IMR-90 (cell line): ENCODE measurements around the gene CD38. TPM values are rescaled to one million over a fixed set of nuclear protein-coding genes. Genes with fewer than 3 reads are reported as not detected.

ENCODE experiments used
- ATAC-seq: fragments of 200-7000 bp; cut with Tn5 transposase; 2 replicates; pipeline ENCODE4 v1.9.1; 2020; ENCODE audit warnings: low read depth, mild to moderate bottlenecking, moderate library complexity
- BruUV-seq: library from RNA; stranded (reverse); fragments of 400-500 nt; replicated peaks from 2 replicates; lab custom pipeline; 2021; lab: Mats Ljungman, UMichigan
- CTCF ChIA-PET: fragments of 300-600 bp; formaldehyde crosslinking; extraction: SDS; loops from one replicate; lab custom pipeline; 2021; ENCODE audit warnings: antibody characterized with exemption; lab: Yijun Ruan, JAX
- POLR2A ChIA-PET: fragments of 300-600 bp; sonication (Branson Sonifier 250); formaldehyde crosslinking; loops from one replicate; lab custom pipeline; 2022; ENCODE audit warnings: antibody characterized with exemption; ENCODE audit not compliant: unreplicated experiment; lab: Charles Lee
- DNase-seq: peaks from one replicate; pipeline ENCODE4 v3.0.0; 2013
- H2AFZ ChIP-seq: replicated peaks from 2 replicates; pipeline ENCODE3; 2013; ENCODE audit warnings: low read length, mild to moderate bottlenecking; ENCODE audit not compliant: poor library complexity
- H2AK5ac ChIP-seq: 2 replicates; pipeline ENCODE4 v1.6.1; 2013; ENCODE audit warnings: low read depth, low read length, inconsistent platforms
- H2AK9ac ChIP-seq: replicated peaks from 2 replicates; pipeline ENCODE3; 2013; ENCODE audit warnings: mild to moderate bottlenecking, low read depth, low read length, moderate library complexity; ENCODE audit not compliant: poor library complexity
- H2BK120ac ChIP-seq: 2 replicates; pipeline ENCODE4 v1.6.1; 2013; ENCODE audit warnings: low read depth, low read length, inconsistent platforms
- H2BK15ac ChIP-seq: 3 replicates; pipeline ENCODE4 v1.6.1; 2013; ENCODE audit warnings: low read depth, low read length, inconsistent platforms
- H2BK20ac ChIP-seq: 2 replicates; pipeline ENCODE4 v1.6.1; 2013; ENCODE audit warnings: low read depth, mild to moderate bottlenecking, inconsistent platforms, low read length, moderate library complexity
- H2BK5ac ChIP-seq: 2 replicates; pipeline ENCODE4 v1.6.1; 2013; ENCODE audit warnings: mild to moderate bottlenecking, low read depth, low read length, inconsistent platforms; ENCODE audit not compliant: poor library complexity, severe bottlenecking
- H3K14ac ChIP-seq: replicated peaks from 2 replicates; pipeline ENCODE4 v1.6.1; 2013; ENCODE audit warnings: low read depth, low read length, inconsistent platforms
- H3K18ac ChIP-seq: 2 replicates; pipeline ENCODE4 v1.6.1; 2013; ENCODE audit warnings: low read depth, low read length, control low read depth
- H3K23ac ChIP-seq: 2 replicates; pipeline ENCODE4 v1.6.1; 2013; ENCODE audit warnings: low read depth, low read length, inconsistent platforms
- H3K27ac ChIP-seq: 2 replicates; pipeline ENCODE4 v1.5.1; 2013; ENCODE audit warnings: mild to moderate bottlenecking, control low read depth, low read length; ENCODE audit not compliant: insufficient read depth
- H3K27me3 ChIP-seq: 2 replicates; pipeline ENCODE4 v1.6.1; 2013; ENCODE audit warnings: low read length; ENCODE audit not compliant: control insufficient read depth, insufficient read depth
- H3K36me3 ChIP-seq: 2 replicates; pipeline ENCODE4 v1.6.1; 2013; ENCODE audit warnings: low read length, mixed read lengths; ENCODE audit not compliant: control insufficient read depth, insufficient read depth
- H3K4ac ChIP-seq: 2 replicates; pipeline ENCODE4 v1.6.1; 2013; ENCODE audit warnings: low read depth, low read length, inconsistent platforms
- H3K4me1 ChIP-seq: 2 replicates; pipeline ENCODE4 v1.6.1; 2013; ENCODE audit warnings: low read length, mixed read lengths; ENCODE audit not compliant: control insufficient read depth, insufficient read depth
- H3K4me2 ChIP-seq: 2 replicates; pipeline ENCODE4 v1.6.1; 2013; ENCODE audit warnings: low read depth, mild to moderate bottlenecking, control low read depth, low read length, moderate library complexity
- H3K4me3 ChIP-seq: 2 replicates; pipeline ENCODE4 v1.5.1; 2013; ENCODE audit warnings: low read depth, mild to moderate bottlenecking, control low read depth, low read length, moderate library complexity; ENCODE audit not compliant: insufficient read depth
- H3K56ac ChIP-seq: 2 replicates; pipeline ENCODE4 v1.6.1; 2013; ENCODE audit warnings: low read length, inconsistent platforms; ENCODE audit not compliant: insufficient read depth; ENCODE audit errors: extremely low read depth
- H3K79me1 ChIP-seq, 2 experiments: 2 replicates each; pipeline ENCODE4 v1.6.1; 2013; ENCODE audit warnings: low read length in 2 of 2, inconsistent platforms in 1 of 2, low read depth in 1 of 2
- H3K9ac ChIP-seq: 2 replicates; pipeline ENCODE4 v1.6.1; 2013; ENCODE audit warnings: low read depth, low read length, control low read depth
- H3K9me1 ChIP-seq: 2 replicates; pipeline ENCODE4 v1.6.1; 2013; ENCODE audit warnings: low read length, inconsistent platforms; ENCODE audit not compliant: insufficient read depth
- H3K9me3 ChIP-seq: 2 replicates; pipeline ENCODE4 v1.6.1; 2013; ENCODE audit warnings: low read length; ENCODE audit not compliant: control insufficient read depth, insufficient read depth
- H4K20me1 ChIP-seq: 2 replicates; pipeline ENCODE4 v1.6.1; 2013; ENCODE audit warnings: low read length, inconsistent platforms; ENCODE audit not compliant: insufficient read depth
- H4K5ac ChIP-seq: 2 replicates; pipeline ENCODE4 v1.6.1; 2013; ENCODE audit warnings: mild to moderate bottlenecking, low read depth, low read length, control low read depth
- H4K8ac ChIP-seq, 2 experiments: 2 replicates each; pipeline ENCODE4 v1.6.1; 2013; ENCODE audit warnings: low read depth in 2 of 2, low read length in 2 of 2, control low read depth in 1 of 2, inconsistent platforms in 1 of 2
- H4K91ac ChIP-seq: 2 replicates; pipeline ENCODE4 v1.6.1; 2013; ENCODE audit warnings: low read depth, low read length, inconsistent platforms; ENCODE audit not compliant: insufficient read depth
- BHLHE40 ChIP-seq: fragments of 150-350 bp; IDR thresholded peaks from 2 replicates; pipeline ENCODE4 v1.6.1; 2016; ENCODE audit warnings: mild to moderate bottlenecking, low read depth, low read length
- CEBPB ChIP-seq: IDR thresholded peaks from 2 replicates; pipeline ENCODE4 v1.6.1; 2012; ENCODE audit warnings: low read depth, low read length, improper control_type of control experiment
- CHD1 ChIP-seq: IDR thresholded peaks from 2 replicates; pipeline ENCODE4 v1.6.1; 2012; ENCODE audit warnings: low read depth, low read length, improper control_type of control experiment
- CTCF ChIP-seq: conservative IDR thresholded peaks from 2 replicates; pipeline ENCODE4 v1.5.1; 2012; ENCODE audit warnings: mild to moderate bottlenecking, low read depth, low read length, improper control_type of control experiment
- FOS ChIP-seq: fragments of 150-350 bp; IDR thresholded peaks from 2 replicates; pipeline ENCODE4 v1.6.1; 2016; ENCODE audit warnings: low read depth, low read length
- MAFK ChIP-seq: IDR thresholded peaks from 2 replicates; pipeline ENCODE4 v1.6.1; 2012; ENCODE audit warnings: low read depth, low read length, improper control_type of control experiment
- MAZ ChIP-seq: IDR thresholded peaks from 2 replicates; pipeline ENCODE4 v1.6.1; 2012; ENCODE audit warnings: low read depth, mild to moderate bottlenecking, low read length, improper control_type of control experiment, moderate library complexity, borderline replicate concordance
- MXI1 ChIP-seq: IDR thresholded peaks from 2 replicates; pipeline ENCODE4 v1.6.1; 2012; ENCODE audit warnings: low read depth, mild to moderate bottlenecking, low read length, moderate library complexity, borderline replicate concordance
- NFE2L2 ChIP-seq: fragments of 150-350 bp; IDR thresholded peaks from 2 replicates; pipeline ENCODE4 v1.6.1; 2016; ENCODE audit warnings: low read depth, mild to moderate bottlenecking, low read length
- POLR2A ChIP-seq: IDR thresholded peaks from 2 replicates; pipeline ENCODE4 v1.6.1; 2012; ENCODE audit warnings: mild to moderate bottlenecking, low read depth, low read length
- RAD21 ChIP-seq: IDR thresholded peaks from 2 replicates; pipeline ENCODE4 v1.6.1; 2012; ENCODE audit warnings: low read length, improper control_type of control experiment
- RCOR1 ChIP-seq: IDR thresholded peaks from 2 replicates; pipeline ENCODE4 v1.6.1; 2012; ENCODE audit warnings: mild to moderate bottlenecking, low read length, improper control_type of control experiment; ENCODE audit not compliant: insufficient replicate concordance
- RFX5 ChIP-seq: IDR thresholded peaks from 2 replicates; pipeline ENCODE4 v1.8.0; 2012; ENCODE audit warnings: low read depth, mild to moderate bottlenecking, low read length, moderate library complexity
- SMC3 ChIP-seq: fragments of 150-350 bp; IDR thresholded peaks from 2 replicates; pipeline ENCODE4 v1.6.1; 2016; ENCODE audit warnings: low read depth, mild to moderate bottlenecking, antibody characterized with exemption, low read length, moderate library complexity
- USF2 ChIP-seq: fragments of 150-350 bp; IDR thresholded peaks from 2 replicates; pipeline ENCODE4 v1.6.1; 2017; ENCODE audit warnings: mild to moderate bottlenecking, antibody characterized with exemption, low read length, low read depth
- WGBS, 2 experiments: methylation state at CpG; one replicate each; pipeline versions ENCODE4 v1.1.5 to v1.1.7; 2013; ENCODE audit warnings: missing lambda C conversion rate in 2 of 2; ENCODE audit not compliant: insufficient read length in 1 of 2; ENCODE audit errors: extremely low coverage in 2 of 2; 5-methylcytosine and 5-hydroxymethylcytosine counted together
- dilution Hi-C: fragments of 300-500 bp; cut with HindIII; formaldehyde crosslinking; loops from one replicate; pipeline ENCODE4 v1.14.3; 2018; ENCODE audit warnings: low sequenced_read_pairs; ENCODE audit not compliant: unreplicated experiment
- in situ Hi-C: fragments of 300-500 bp; cut with MboI; formaldehyde crosslinking; loops from 3 replicates; pipeline ENCODE4 v1.14.3; 2019; ENCODE audit warnings: low sequenced_read_pairs, inconsistent platforms, mixed read lengths
- intact Hi-C: fragments of 100-400 bp; cut with micrococcal nuclease; formaldehyde crosslinking; loops from 2 replicates; pipeline ENCODE4 v1.10.0; 2022
- polyA plus RNA-seq, 3 experiments: library from polyadenylated mRNA; depleted of rRNA; stranded (reverse); fragments of >200 nt; gene quantifications; 2 replicates each; pipeline ENCODE4 v1.2.3, GENCODE V29; 2012; ENCODE audit warnings: low replicate concordance in 1 of 3
- total RNA-seq: library from RNA; depleted of rRNA; stranded (reverse); fragments of >200 nt; gene quantifications from 2 replicates; pipeline ENCODE4 v1.2.3, GENCODE V29; 2012
- TF ChIP-seq, protein P1 (sequence below): fragments of 150-350 bp; IDR thresholded peaks from 2 replicates; pipeline ENCODE4 v1.6.1; 2016; ENCODE audit warnings: low read depth, mild to moderate bottlenecking, low read length, moderate library complexity, borderline replicate concordance

CD38 gene
- total and polyA plus RNA-seq, 2 of the 4 experiments (the other 2 are of a cell fraction): not detected

DNA sequence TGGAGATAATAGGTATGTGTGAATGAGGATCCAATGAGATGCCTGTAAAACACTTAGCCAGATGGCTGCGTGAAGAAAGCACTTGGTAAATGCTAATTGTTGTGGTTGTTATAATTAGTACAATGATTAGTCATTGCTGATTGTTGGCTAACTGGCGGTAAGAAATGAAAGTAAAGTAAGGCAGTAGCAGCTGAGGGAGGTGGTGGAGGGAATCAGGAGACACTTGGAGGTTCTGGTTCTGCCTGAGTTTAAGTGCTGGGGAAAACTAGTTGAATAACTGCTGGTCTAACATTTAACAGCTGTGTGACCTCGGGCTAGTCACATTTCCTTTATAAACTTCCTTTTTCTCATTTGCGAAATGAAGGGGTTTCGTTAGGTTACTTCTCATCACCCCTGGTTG is 30.9 kb downstream of the CD38 start:
- no peak overlapping the region for H3K14ac ChIP-seq
- no peak overlapping the region for H4K8ac ChIP-seq
- ATAC-seq: no peak
- no peak overlapping the region for H3K56ac ChIP-seq
- no peak overlapping the region for H3K4ac ChIP-seq
- H2BK120ac ChIP-seq: no peak overlapping the region
- TF ChIP-seq MAFK: no peak
- no peak for TF ChIP-seq BHLHE40
- no peak for TF ChIP-seq CHD1
- TF ChIP-seq SMC3: no peak
- no peak for TF ChIP-seq RFX5
- TF ChIP-seq, protein P1, sequence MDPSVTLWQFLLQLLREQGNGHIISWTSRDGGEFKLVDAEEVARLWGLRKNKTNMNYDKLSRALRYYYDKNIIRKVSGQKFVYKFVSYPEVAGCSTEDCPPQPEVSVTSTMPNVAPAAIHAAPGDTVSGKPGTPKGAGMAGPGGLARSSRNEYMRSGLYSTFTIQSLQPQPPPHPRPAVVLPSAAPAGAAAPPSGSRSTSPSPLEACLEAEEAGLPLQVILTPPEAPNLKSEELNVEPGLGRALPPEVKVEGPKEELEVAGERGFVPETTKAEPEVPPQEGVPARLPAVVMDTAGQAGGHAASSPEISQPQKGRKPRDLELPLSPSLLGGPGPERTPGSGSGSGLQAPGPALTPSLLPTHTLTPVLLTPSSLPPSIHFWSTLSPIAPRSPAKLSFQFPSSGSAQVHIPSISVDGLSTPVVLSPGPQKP: no peak
- TF ChIP-seq POLR2A: no peak
- no peak for TF ChIP-seq MAZ
- TF ChIP-seq RAD21: no peak
- TF ChIP-seq CTCF: no peak
- no peak for TF ChIP-seq RCOR1
- TF ChIP-seq NFE2L2: no peak
- no peak for TF ChIP-seq USF2
- no peak for TF ChIP-seq FOS
- no peak for TF ChIP-seq MXI1
- no peak for TF ChIP-seq CEBPB
- no peak overlapping the region for H2AK5ac ChIP-seq
- no peak overlapping the region for H3K27ac ChIP-seq
- H2BK20ac ChIP-seq: no peak overlapping the region
- no peaks in the 10 kb centered on the region for H4K20me1 ChIP-seq
- H3K18ac ChIP-seq: no peak overlapping the region
- DNase-seq: no peak
- BruUV-seq: no TSS peak
- no peak overlapping the region for H2AFZ ChIP-seq
- dilution Hi-C loops (no loop called here), intact Hi-C loops (loop anchor here (5.0 to 10.0 kb wide), 2 partner anchors 388 to 456 kb away; no protein-coding TSS in a partner anchor), in situ Hi-C loops (loop anchor here (5.0 to 10.0 kb wide), 3 partner anchors 148 to 334 kb away; no protein-coding TSS in a partner anchor)
- no peaks in the 10 kb centered on the region for H3K36me3 ChIP-seq
- no peak overlapping the region for H2AK9ac ChIP-seq
- H3K23ac ChIP-seq: no peak overlapping the region
- no peak overlapping the region for H4K91ac ChIP-seq
- no peak overlapping the region for H2BK15ac ChIP-seq
- no peaks in the 10 kb centered on the region for H3K79me1 ChIP-seq
- no peak overlapping the region for H3K9ac ChIP-seq
- no peak overlapping the region for H3K4me3 ChIP-seq
- H4K5ac ChIP-seq: no peak overlapping the region
- H3K9me3 ChIP-seq: no peaks in the 10 kb centered on the region
- CTCF ChIA-PET: interaction anchor here (0.7 kb wide), 1 partner anchor 51 kb away, joined by 3 read pairs; no protein-coding TSS in a partner anchor
- H3K9me1 ChIP-seq: no peaks in the 10 kb centered on the region
- H3K4me2 ChIP-seq: no peak overlapping the region
- H3K4me1 ChIP-seq: no peaks in the 10 kb centered on the region
- POLR2A ChIA-PET: interaction anchor here (1.0 kb wide), 1 partner anchor 146 kb away, joined by 3 read pairs; no protein-coding TSS in a partner anchor
- WGBS, 2 experiments: 91% methylated on average over 2 of the region's 5 CpGs; no CpG with 5 or more reads in 1 of the 2 experiments
- peaks cover 29% of the 10 kb centered on the region for H3K27me3 ChIP-seq
- H2BK5ac ChIP-seq: no peak overlapping the region
